ENCODE measurements around the gene TDRD12. TPM values are rescaled to one million over a fixed set of nuclear protein-coding genes. Genes with fewer than 3 reads are reported as not detected.

Gene TDRD12
- polyA plus RNA-seq, 1 donor = 0.28 TPM

DNA sequence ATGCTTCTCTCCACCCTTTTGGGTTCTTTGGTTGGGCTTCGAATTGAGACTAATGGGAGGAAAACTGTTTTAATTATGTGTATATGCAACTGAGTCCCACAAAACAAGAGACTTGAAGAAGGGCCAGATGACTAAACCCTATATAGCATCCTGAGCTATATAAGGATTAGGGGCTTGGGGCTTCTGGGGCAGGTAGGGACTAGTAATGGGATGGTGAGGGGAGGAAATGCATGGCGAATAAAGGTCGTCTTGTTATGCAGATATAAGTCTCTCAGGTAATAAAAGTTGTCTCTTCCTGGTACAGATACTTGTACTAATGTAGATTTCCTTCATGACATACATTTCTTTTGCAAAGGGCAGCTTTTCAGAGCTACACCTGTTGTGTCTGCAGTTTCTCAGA lies 152.8 kb downstream of the TDRD12 start:
- Histone ChIP-seq H3K27ac (ENCODE audit: low read length) (peak overlapping the region; percentile 65), H3K4me1 (ENCODE audit: control insufficient read depth, insufficient read depth, low read length) (peaks cover 30% of the 10 kb centered on the region), H3K27me3 (ENCODE audit: control insufficient read depth, insufficient read depth, low read length) (no peaks in the 10 kb centered on the region), H3K4me3 (ENCODE audit: low read length) (no peak overlapping the region), H3K9me3 (ENCODE audit: control insufficient read depth, low read depth, low read length) (no peaks in the 10 kb centered on the region), H3K36me3 (ENCODE audit: control insufficient read depth, insufficient read depth, low read length) (no peaks in the 10 kb centered on the region)
- no CpG with 5 or more reads among the region's 3 CpGs for WGBS (ENCODE audit: insufficient coverage, low lambda C conversion rate)
- DNase-seq = no peak

DNA sequence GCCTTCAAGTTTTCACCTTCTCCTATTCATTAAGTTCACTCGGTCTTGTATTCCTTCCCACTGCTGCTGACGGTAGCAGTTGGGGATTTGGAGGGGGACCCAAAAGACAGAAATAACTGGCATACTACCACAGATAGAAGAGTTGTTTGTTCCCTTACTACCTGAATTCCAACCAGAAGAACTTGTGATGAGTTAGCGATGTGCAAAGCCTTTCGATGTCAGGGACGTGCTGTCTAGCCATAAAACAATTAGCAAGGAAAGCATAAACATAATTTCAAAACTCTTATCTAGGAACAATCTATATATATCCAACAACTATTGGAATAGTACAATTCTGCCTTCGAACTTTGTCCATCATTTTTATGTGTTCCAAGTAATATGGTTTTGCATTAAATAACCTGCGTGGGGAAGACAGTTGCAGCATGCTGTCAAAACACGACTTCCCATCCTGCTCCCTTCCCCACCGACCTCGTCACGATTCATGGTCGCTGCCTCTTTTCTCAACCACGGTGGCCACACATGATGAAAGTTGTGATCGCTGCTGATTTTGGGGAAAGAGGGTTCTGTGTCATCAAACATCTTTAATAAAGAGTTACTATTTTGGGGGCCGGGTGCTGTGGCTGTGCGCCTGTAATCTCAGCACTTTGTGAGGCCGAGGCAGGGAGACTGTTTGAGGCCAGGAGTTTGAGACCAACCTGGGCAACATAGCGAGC lies 153.8 kb downstream of the TDRD12 start:
- WGBS (ENCODE audit: insufficient coverage, low lambda C conversion rate) = 81% methylated on average over 8 of the region's 18 CpGs
- no peak overlapping the region for H3K4me3 ChIP-seq (ENCODE audit: low read length)
- DNase-seq = peak in 1 of 2 donors; percentile 55
- peaks cover 4% of the 10 kb centered on the region for H3K36me3 ChIP-seq (ENCODE audit: control insufficient read depth, insufficient read depth, low read length)
- peak overlapping the region; percentile 65 for H3K27ac ChIP-seq (ENCODE audit: low read length)
- H3K4me1 ChIP-seq (ENCODE audit: control insufficient read depth, insufficient read depth, low read length) = peaks cover 30% of the 10 kb centered on the region
- H3K27me3 ChIP-seq (ENCODE audit: control insufficient read depth, insufficient read depth, low read length) = no peaks in the 10 kb centered on the region
- no peaks in the 10 kb centered on the region for H3K9me3 ChIP-seq (ENCODE audit: control insufficient read depth, low read depth, low read length)

DNA sequence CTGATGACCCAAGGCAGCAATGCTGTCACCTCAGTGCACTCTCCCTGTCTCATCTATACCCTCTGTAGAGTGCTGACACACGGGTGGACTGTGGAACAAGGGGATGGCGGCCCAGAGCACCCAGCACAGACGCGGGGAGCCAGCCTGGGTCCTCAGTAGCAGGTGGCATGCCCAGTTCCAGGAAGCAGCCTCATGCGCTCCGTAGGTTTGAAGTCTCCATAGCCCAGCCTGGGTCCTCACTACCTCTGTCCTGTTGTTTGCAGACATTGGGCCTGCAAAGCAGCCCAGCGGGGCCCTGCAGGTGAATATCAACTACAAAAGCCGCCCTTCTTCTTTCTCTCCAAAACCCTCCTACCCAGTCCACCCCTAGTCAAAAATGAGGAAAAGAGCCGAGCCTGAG lies 155.0 kb downstream of the TDRD12 start:
- no peaks in the 10 kb centered on the region for H3K27me3 ChIP-seq (ENCODE audit: control insufficient read depth, insufficient read depth, low read length)
- no CpG with 5 or more reads among the region's 9 CpGs for WGBS (ENCODE audit: insufficient coverage, low lambda C conversion rate)
- no peak for DNase-seq
- peaks cover 31% of the 10 kb centered on the region for H3K4me1 ChIP-seq (ENCODE audit: control insufficient read depth, insufficient read depth, low read length)
- H3K27ac ChIP-seq (ENCODE audit: low read length) = no peak overlapping the region
- peaks cover 11% of the 10 kb centered on the region for H3K36me3 ChIP-seq (ENCODE audit: control insufficient read depth, insufficient read depth, low read length)
- H3K4me3 ChIP-seq (ENCODE audit: low read length) = no peak overlapping the region
- H3K9me3 ChIP-seq (ENCODE audit: control insufficient read depth, low read depth, low read length) = no peaks in the 10 kb centered on the region

DNA sequence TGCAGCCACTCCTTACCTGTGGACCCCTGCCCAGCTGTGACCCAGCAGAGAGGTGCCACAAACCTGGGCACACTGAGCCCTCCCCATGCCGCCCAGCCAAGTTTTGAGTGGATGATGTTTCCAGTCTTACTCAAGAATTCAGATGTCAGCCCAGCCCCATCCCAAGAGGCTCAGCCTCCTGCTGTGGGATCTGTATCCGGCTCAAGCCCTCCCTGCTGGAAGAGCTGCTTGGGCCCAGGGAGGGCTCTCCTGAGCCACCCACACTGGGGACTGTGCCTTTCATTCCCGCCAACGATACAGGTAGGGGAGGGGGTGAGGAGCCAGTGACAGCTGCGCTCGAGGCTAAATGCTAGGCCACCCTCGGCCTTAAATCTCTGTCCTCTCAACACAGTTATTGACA lies 155.9 kb downstream of the TDRD12 start:
- H3K4me1 ChIP-seq (ENCODE audit: control insufficient read depth, insufficient read depth, low read length) = peaks cover 34% of the 10 kb centered on the region
- peaks cover 15% of the 10 kb centered on the region for H3K36me3 ChIP-seq (ENCODE audit: control insufficient read depth, insufficient read depth, low read length)
- H3K27me3 ChIP-seq (ENCODE audit: control insufficient read depth, insufficient read depth, low read length) = no peaks in the 10 kb centered on the region
- WGBS (ENCODE audit: insufficient coverage, low lambda C conversion rate) = no CpG with 5 or more reads among the region's 7 CpGs
- no peaks in the 10 kb centered on the region for H3K9me3 ChIP-seq (ENCODE audit: control insufficient read depth, low read depth, low read length)
- no peak for DNase-seq
- no peak overlapping the region for H3K4me3 ChIP-seq (ENCODE audit: low read length)
- no peak overlapping the region for H3K27ac ChIP-seq (ENCODE audit: low read length)

DNA sequence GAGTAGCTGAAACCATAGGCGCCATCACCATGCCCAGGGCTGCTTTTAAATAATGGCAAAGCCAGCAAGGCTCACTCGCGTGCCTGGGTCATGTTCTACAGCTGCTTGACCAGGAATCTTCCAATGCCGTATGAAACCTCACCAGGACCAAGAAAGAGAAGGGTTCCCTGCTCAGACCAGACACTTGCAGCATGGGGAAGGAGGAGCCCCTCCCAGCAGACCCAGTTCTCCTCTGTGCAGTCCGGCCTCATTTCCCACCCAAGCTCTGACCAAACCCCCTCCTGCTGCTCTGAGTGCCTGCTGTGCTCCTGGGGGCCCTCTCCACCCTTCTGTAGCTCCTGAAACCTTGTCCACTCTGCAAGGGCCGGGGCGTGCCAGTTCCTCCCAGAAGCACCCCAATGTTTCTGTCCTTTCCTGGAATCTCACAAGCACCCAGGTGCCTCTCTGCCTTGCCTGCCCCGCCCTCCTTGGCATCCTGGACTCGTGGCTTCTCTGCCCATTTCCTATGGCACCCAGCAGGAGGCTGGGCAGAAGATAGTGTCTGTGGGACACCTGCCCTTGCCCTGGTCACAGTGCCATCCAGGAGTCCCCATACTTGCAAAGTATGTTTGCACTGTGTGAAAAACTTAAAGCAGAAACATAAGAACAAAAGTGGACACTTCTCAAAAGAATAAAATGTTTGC lies 156.8 kb downstream of the TDRD12 start:
- DNase-seq = no peak
- peaks cover 30% of the 10 kb centered on the region for H3K4me1 ChIP-seq (ENCODE audit: control insufficient read depth, insufficient read depth, low read length)
- WGBS (ENCODE audit: insufficient coverage, low lambda C conversion rate) = no CpG with 5 or more reads among the region's 9 CpGs
- peak overlapping the region; percentile 39 for H3K27ac ChIP-seq (ENCODE audit: low read length)
- H3K36me3 ChIP-seq (ENCODE audit: control insufficient read depth, insufficient read depth, low read length) = peaks cover 15% of the 10 kb centered on the region
- H3K4me3 ChIP-seq (ENCODE audit: low read length) = no peak overlapping the region
- H3K27me3 ChIP-seq (ENCODE audit: control insufficient read depth, insufficient read depth, low read length) = no peaks in the 10 kb centered on the region
- no peaks in the 10 kb centered on the region for H3K9me3 ChIP-seq (ENCODE audit: control insufficient read depth, low read depth, low read length)

DNA sequence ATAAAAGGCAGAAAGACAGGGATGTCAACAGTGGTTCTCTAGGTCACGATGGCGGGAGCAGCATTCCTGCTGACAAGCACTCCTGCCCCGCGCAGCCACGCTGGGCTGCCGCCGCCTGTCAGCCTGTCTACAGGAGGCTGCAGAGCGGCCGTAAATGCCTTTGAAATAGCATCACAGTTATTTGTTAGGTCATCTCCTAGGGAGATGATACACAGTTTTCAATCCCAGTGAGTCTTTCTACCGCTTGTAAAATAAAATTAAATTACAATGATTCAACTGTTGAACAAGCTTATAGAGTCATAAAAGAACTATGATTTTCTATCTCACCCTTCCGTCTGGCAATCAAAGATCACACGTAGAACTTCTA lies 157.3 kb downstream of the TDRD12 start:
- Histone ChIP-seq H3K27ac (ENCODE audit: low read length) (peak overlapping the region; percentile 39), H3K9me3 (ENCODE audit: control insufficient read depth, low read depth, low read length) (no peaks in the 10 kb centered on the region), H3K4me3 (ENCODE audit: low read length) (no peak overlapping the region), H3K4me1 (ENCODE audit: control insufficient read depth, insufficient read depth, low read length) (peaks cover 30% of the 10 kb centered on the region), H3K36me3 (ENCODE audit: control insufficient read depth, insufficient read depth, low read length) (peaks cover 15% of the 10 kb centered on the region), H3K27me3 (ENCODE audit: control insufficient read depth, insufficient read depth, low read length) (no peaks in the 10 kb centered on the region)
- 60% methylated on average over 1 of the region's 12 CpGs for WGBS (ENCODE audit: insufficient coverage, low lambda C conversion rate)
- DNase-seq = peak; percentile 50 to 58

Other genes starting within 250 kb of the TDRD12 start
- gene PDCD5, start 138.6 kb upstream of the TDRD12 start, polyA plus RNA-seq = 130 TPM
- 20.6 TPM for gene ANKRD27, start 44.6 kb upstream of the TDRD12 start, polyA plus RNA-seq
- gene RGS9BP, start 43.9 kb upstream of the TDRD12 start, polyA plus RNA-seq = 0.03 TPM
- 13.2 TPM for gene NUDT19, start 27.9 kb upstream of the TDRD12 start, polyA plus RNA-seq
- gene SLC7A9, start 150.0 kb downstream of the TDRD12 start, polyA plus RNA-seq = 60.9 TPM